ENCODE data around the gene TFAP2A. TPM values are rescaled to one million over a fixed set of nuclear protein-coding genes. Genes with fewer than 3 reads are reported as not detected.

Gene TFAP2A
- polyA plus RNA-seq (2013): 329 and 338 TPM in 2 replicates

- Histone ChIP-seq H3K9me3 (ENCODE audit: insufficient read depth, low read depth, low read length) (no peaks in the 10 kb centered on the region), H3K27me3 (ENCODE audit: insufficient read depth, low read length) (no peaks in the 10 kb centered on the region), H3K79me2 (ENCODE audit: control insufficient read depth, insufficient read depth, low read length, poor library complexity) (peaks cover 75% of the 10 kb centered on the region), H3K23ac (ENCODE audit: low read length) (peak within 1 kb of the TSS; percentile 55), H2BK120ac (ENCODE audit: insufficient read depth, low read length, poor library complexity) (peak within 1 kb of the TSS; percentile 61), H3K79me1 (ENCODE audit: low read length) (peaks cover 83% of the 10 kb centered on the region), H3K9ac (ENCODE audit: low read length) (peak within 1 kb of the TSS; percentile 94), H2BK12ac (ENCODE audit: low read length) (no peak within 1 kb of the TSS), H4K12ac (ENCODE audit: low read depth, low read length) (peak within 1 kb of the TSS; percentile 45), H3K14ac (ENCODE audit: low read length) (peak within 1 kb of the TSS; percentile 98), H4K91ac (ENCODE audit: low read depth, low read length) (peak within 1 kb of the TSS; percentile 75), H3K4me3 (ENCODE audit: low read depth, low read length) (peak within 1 kb of the TSS; percentile 89), H4K8ac (ENCODE audit: low read depth, low read length) (peak within 1 kb of the TSS; percentile 76), H3K36me3 (ENCODE audit: control insufficient read depth in 1 of 2, insufficient read depth in 2 of 2, low read length in 2 of 2) (peaks cover 9 to 13% of the 10 kb centered on the region in 2 experiments), H3K4ac (ENCODE audit: low read depth, low read length) (peak within 1 kb of the TSS; percentile 99), H3K4me1 (ENCODE audit: control insufficient read depth in 1 of 2, insufficient read depth in 2 of 2, low read length in 2 of 2) (peaks cover 5 to 17% of the 10 kb centered on the region in 2 experiments), H3K4me2 (ENCODE audit: low read length) (peak within 1 kb of the TSS; percentile 94), H2BK5ac (ENCODE audit: low read depth, low read length, poor library complexity) (peak within 1 kb of the TSS; percentile 99), H2AK5ac (ENCODE audit: low read length) (peak within 1 kb of the TSS; percentile 44), H3K18ac (ENCODE audit: low read length) (peak within 1 kb of the TSS; percentile 89), H3K27ac (ENCODE audit: low read depth, low read length) (peak within 1 kb of the TSS; percentile 97), H2AFZ (ENCODE audit: insufficient read depth, low read length, poor library complexity) (peak within 1 kb of the TSS; percentile 70)
- peak; percentile 83 to 90 for DNase-seq
- WGBS (ENCODE audit: extremely low coverage, insufficient coverage, insufficient read length): no CpG with 5 or more reads among the region's 58 CpGs
Measured at GRCh38 chr6:10414756-10415616, at the start of gene TFAP2A. Gene TFAP2A, minus strand, starts transcription at chr6:10415074. Its CDS starts 83 bp downstream, at chr6:10414991.

GRCh38 chr6:10463491-10464481 is 48.9 kb upstream of the TFAP2A start:
- H3K9ac ChIP-seq (ENCODE audit: low read length): no peak overlapping the region
- H3K23ac ChIP-seq (ENCODE audit: low read length): no peak overlapping the region
- peak overlapping the region; percentile 12 for H2BK5ac ChIP-seq (ENCODE audit: low read depth, low read length, poor library complexity)
- peaks cover 2% of the 10 kb centered on the region for H3K9me3 ChIP-seq (ENCODE audit: insufficient read depth, low read depth, low read length)
- H3K4ac ChIP-seq (ENCODE audit: low read depth, low read length): no peak overlapping the region
- DNase-seq: peak in 1 of 2 donors; percentile 82
- no peak overlapping the region for H3K4me3 ChIP-seq (ENCODE audit: low read depth, low read length)
- no peak overlapping the region for H3K27ac ChIP-seq (ENCODE audit: low read depth, low read length)
- no peaks in the 10 kb centered on the region for H3K27me3 ChIP-seq (ENCODE audit: insufficient read depth, low read length)
- no peak overlapping the region for H3K14ac ChIP-seq (ENCODE audit: low read length)
- H3K79me1 ChIP-seq (ENCODE audit: low read length): peaks cover 3% of the 10 kb centered on the region
- H4K12ac ChIP-seq (ENCODE audit: low read depth, low read length): no peak overlapping the region
- H3K4me2 ChIP-seq (ENCODE audit: low read length): no peak overlapping the region
- no peak overlapping the region for H2AK5ac ChIP-seq (ENCODE audit: low read length)
- no peak overlapping the region for H2BK120ac ChIP-seq (ENCODE audit: insufficient read depth, low read length, poor library complexity)
- H2AFZ ChIP-seq (ENCODE audit: insufficient read depth, low read length, poor library complexity): no peak overlapping the region
- no peaks in the 10 kb centered on the region for H3K36me3 ChIP-seq (ENCODE audit: control insufficient read depth in 1 of 2, insufficient read depth in 2 of 2, low read length in 2 of 2)
- no peaks in the 10 kb centered on the region for H3K79me2 ChIP-seq (ENCODE audit: control insufficient read depth, insufficient read depth, low read length, poor library complexity)
- no peak overlapping the region for H2BK12ac ChIP-seq (ENCODE audit: low read length)
- H4K91ac ChIP-seq (ENCODE audit: low read depth, low read length): peak overlapping the region; percentile 55
- WGBS (ENCODE audit: extremely low coverage, insufficient coverage, insufficient read length): 100% methylated on average over 2 of the region's 16 CpGs
- H3K18ac ChIP-seq (ENCODE audit: low read length): no peak overlapping the region
- no peak overlapping the region for H4K8ac ChIP-seq (ENCODE audit: low read depth, low read length)
- peaks cover 2 to 5% of the 10 kb centered on the region in 2 experiments for H3K4me1 ChIP-seq (ENCODE audit: control insufficient read depth in 1 of 2, insufficient read depth in 2 of 2, low read length in 2 of 2)

GRCh38 chr6:10463040-10463439 is 48.2 kb upstream of the TFAP2A start:
- H3K4me1 ChIP-seq (ENCODE audit: control insufficient read depth in 1 of 2, insufficient read depth in 2 of 2, low read length in 2 of 2): peaks cover 3 to 7% of the 10 kb centered on the region in 2 experiments
- no CpG with 5 or more reads among the region's 12 CpGs for WGBS (ENCODE audit: extremely low coverage, insufficient coverage, insufficient read length)
- no peak overlapping the region for H3K9ac ChIP-seq (ENCODE audit: low read length)
- no peak overlapping the region for H3K4me2 ChIP-seq (ENCODE audit: low read length)
- H3K27ac ChIP-seq (ENCODE audit: low read depth, low read length): no peak overlapping the region
- H3K36me3 ChIP-seq (ENCODE audit: control insufficient read depth in 1 of 2, insufficient read depth in 2 of 2, low read length in 2 of 2): no peaks in the 10 kb centered on the region
- H3K23ac ChIP-seq (ENCODE audit: low read length): no peak overlapping the region
- peak overlapping the region; percentile 36 for H2BK5ac ChIP-seq (ENCODE audit: low read depth, low read length, poor library complexity)
- H2BK12ac ChIP-seq (ENCODE audit: low read length): peak overlapping the region; percentile 50
- DNase-seq: no peak
- H4K91ac ChIP-seq (ENCODE audit: low read depth, low read length): peak overlapping the region; percentile 38
- H2AK5ac ChIP-seq (ENCODE audit: low read length): no peak overlapping the region
- no peaks in the 10 kb centered on the region for H3K79me2 ChIP-seq (ENCODE audit: control insufficient read depth, insufficient read depth, low read length, poor library complexity)
- H3K18ac ChIP-seq (ENCODE audit: low read length): no peak overlapping the region
- no peak overlapping the region for H4K8ac ChIP-seq (ENCODE audit: low read depth, low read length)
- peak overlapping the region; percentile 32 for H3K14ac ChIP-seq (ENCODE audit: low read length)
- H3K9me3 ChIP-seq (ENCODE audit: insufficient read depth, low read depth, low read length): peaks cover 2% of the 10 kb centered on the region
- no peak overlapping the region for H4K12ac ChIP-seq (ENCODE audit: low read depth, low read length)
- H3K4me3 ChIP-seq (ENCODE audit: low read depth, low read length): no peak overlapping the region
- no peak overlapping the region for H3K4ac ChIP-seq (ENCODE audit: low read depth, low read length)
- no peaks in the 10 kb centered on the region for H3K27me3 ChIP-seq (ENCODE audit: insufficient read depth, low read length)
- H2BK120ac ChIP-seq (ENCODE audit: insufficient read depth, low read length, poor library complexity): no peak overlapping the region
- H2AFZ ChIP-seq (ENCODE audit: insufficient read depth, low read length, poor library complexity): no peak overlapping the region
- H3K79me1 ChIP-seq (ENCODE audit: low read length): peaks cover 3% of the 10 kb centered on the region

- H2AFZ ChIP-seq (ENCODE audit: insufficient read depth, low read length, poor library complexity): no peak overlapping the region
- no peak overlapping the region for H2BK5ac ChIP-seq (ENCODE audit: low read depth, low read length, poor library complexity)
- peaks cover 4 to 7% of the 10 kb centered on the region in 2 experiments for H3K4me1 ChIP-seq (ENCODE audit: control insufficient read depth in 1 of 2, insufficient read depth in 2 of 2, low read length in 2 of 2)
- no peak overlapping the region for H2BK12ac ChIP-seq (ENCODE audit: low read length)
- no peak overlapping the region for H2AK5ac ChIP-seq (ENCODE audit: low read length)
- H3K9ac ChIP-seq (ENCODE audit: low read length): no peak overlapping the region
- no peak overlapping the region for H3K4ac ChIP-seq (ENCODE audit: low read depth, low read length)
- no peak overlapping the region for H3K23ac ChIP-seq (ENCODE audit: low read length)
- H2BK120ac ChIP-seq (ENCODE audit: insufficient read depth, low read length, poor library complexity): no peak overlapping the region
- no peak overlapping the region for H4K8ac ChIP-seq (ENCODE audit: low read depth, low read length)
- no peak overlapping the region for H3K4me2 ChIP-seq (ENCODE audit: low read length)
- H3K9me3 ChIP-seq (ENCODE audit: insufficient read depth, low read depth, low read length): peaks cover 2% of the 10 kb centered on the region
- no peak overlapping the region for H4K12ac ChIP-seq (ENCODE audit: low read depth, low read length)
- peaks cover 3% of the 10 kb centered on the region for H3K79me1 ChIP-seq (ENCODE audit: low read length)
- H3K27me3 ChIP-seq (ENCODE audit: insufficient read depth, low read length): no peaks in the 10 kb centered on the region
- no peak for DNase-seq
- no peaks in the 10 kb centered on the region for H3K36me3 ChIP-seq (ENCODE audit: control insufficient read depth in 1 of 2, insufficient read depth in 2 of 2, low read length in 2 of 2)
- H3K27ac ChIP-seq (ENCODE audit: low read depth, low read length): no peak overlapping the region
- H4K91ac ChIP-seq (ENCODE audit: low read depth, low read length): no peak overlapping the region
- 100% methylated on average over 1 of the region's 1 CpG for WGBS (ENCODE audit: extremely low coverage, insufficient coverage, insufficient read length)
- H3K4me3 ChIP-seq (ENCODE audit: low read depth, low read length): no peak overlapping the region
- H3K79me2 ChIP-seq (ENCODE audit: control insufficient read depth, insufficient read depth, low read length, poor library complexity): no peaks in the 10 kb centered on the region
- H3K14ac ChIP-seq (ENCODE audit: low read length): no peak overlapping the region
- H3K18ac ChIP-seq (ENCODE audit: low read length): no peak overlapping the region
Measured at GRCh38 chr6:10461850-10462249, 47.0 kb upstream of the TFAP2A start.

All from trophoblast cell (in vitro differentiated cells and primary cell).